Measurements from ENCODE around the gene SEC11A. TPM values are rescaled to one million over a fixed set of nuclear protein-coding genes. Genes with fewer than 3 reads are reported as not detected.
A peak's percentile ranks its signal among the peaks of the same experiment; 100 is the strongest.

SEC11A gene
- total RNA-seq, 4 donors from 2014 or later: 19.9 to 124 (median 83.0) TPM

- TF ChIP-seq POLR2AphosphoS5 (IDR thresholded peaks at IDR 0.05) (peak in 1 of 3 donors; percentile 56), CTCF (IDR thresholded peaks at IDR 0.05) (no peak), EP300 (IDR thresholded peaks at IDR 0.05; ENCODE audit: low read depth) (no peak), POLR2A (IDR thresholded peaks at IDR 0.05) (no peak)
- Histone ChIP-seq H3K9me3 (no peaks in the 10 kb centered on the region), H3K36me3 (no peaks in the 10 kb centered on the region), H3K27me3 (no peaks in the 10 kb centered on the region), H3K4me3 (no peak overlapping the region), H3K4me1 (peaks cover 5 to 26% (median 11%) of the 10 kb centered on the region in 4 donors), H3K27ac (peak overlapping the region in 2 of 4 donors; percentile 22 to 50)
- in situ Hi-C loops (cut with MboI; ENCODE audit: low pct_ligation_motif_present in 1 of 4, low pct_unique_long_range_greater_than_20kb in 1 of 4, low sequenced_read_pairs in 3 of 4) (no loop called here), intact Hi-C loops (cut with DNase I; ENCODE audit: low total_unique reads) (no loop called here)
- 0 to 56% methylated on average over 1 to 4 of the region's 4 CpGs for WGBS, 2 donors (ENCODE audit: low coverage in 1 of 2)
- peak; percentile 20 for DNase-seq
Observed at GRCh38 chr15:84702961-84703482, 12.9 kb downstream of the SEC11A start.

- Histone ChIP-seq H3K4me3 (no peak overlapping the region), H3K36me3 (no peaks in the 10 kb centered on the region), H3K27me3 (no peaks in the 10 kb centered on the region), H3K4me1 (peaks cover 5 to 30% (median 11%) of the 10 kb centered on the region in 4 donors), H3K9me3 (no peaks in the 10 kb centered on the region), H3K27ac (no peak overlapping the region)
- no peak for TF ChIP-seq POLR2A (IDR thresholded peaks at IDR 0.05)
- intact Hi-C loops (cut with DNase I; ENCODE audit: low total_unique reads) (no loop called here), in situ Hi-C loops (cut with MboI; ENCODE audit: low pct_ligation_motif_present in 1 of 4, low pct_unique_long_range_greater_than_20kb in 1 of 4, low sequenced_read_pairs in 3 of 4) (no loop called here)
- DNase-seq: no peak
- 78 to 85% methylated on average over 4 to 8 of the region's 8 CpGs for WGBS, 2 donors (ENCODE audit: low coverage in 1 of 2)
Observed at GRCh38 chr15:84699538-84700191, 16.3 kb downstream of the SEC11A start.

- WGBS, 2 donors (ENCODE audit: low coverage in 1 of 2): 40 to 54% methylated on average over 1 of the region's 1 CpG
- Histone ChIP-seq H3K27ac (no peak overlapping the region), H3K4me3 (no peak overlapping the region), H3K9me3 (no peaks in the 10 kb centered on the region), H3K4me1 (peaks cover 0 to 20% (median 1%) of the 10 kb centered on the region in 4 donors), H3K36me3 (no peaks in the 10 kb centered on the region), H3K27me3 (no peaks in the 10 kb centered on the region)
- intact Hi-C loops (cut with DNase I; ENCODE audit: low total_unique reads): no loop called here
- in situ Hi-C loops (cut with MboI; ENCODE audit: low pct_ligation_motif_present in 1 of 4, low pct_unique_long_range_greater_than_20kb in 1 of 4, low sequenced_read_pairs in 3 of 4): no loop called here
- no peak for DNase-seq
- TF ChIP-seq POLR2A (IDR thresholded peaks at IDR 0.05): no peak
- no peak for TF ChIP-seq CTCF (IDR thresholded peaks at IDR 0.05)
- no peak for TF ChIP-seq EP300 (IDR thresholded peaks at IDR 0.05; ENCODE audit: low read depth)
- no peak for TF ChIP-seq POLR2AphosphoS5 (IDR thresholded peaks at IDR 0.05)
Observed at GRCh38 chr15:84697236-84697990, 18.5 kb downstream of the SEC11A start.

- TF ChIP-seq EP300 (IDR thresholded peaks at IDR 0.05; ENCODE audit: low read depth) (no peak), POLR2A (IDR thresholded peaks at IDR 0.05) (no peak), POLR2AphosphoS5 (IDR thresholded peaks at IDR 0.05) (no peak), CTCF (IDR thresholded peaks at IDR 0.05) (no peak)
- intact Hi-C loops (cut with DNase I; ENCODE audit: low total_unique reads) (no loop called here), in situ Hi-C loops (cut with MboI; ENCODE audit: low pct_ligation_motif_present in 1 of 4, low pct_unique_long_range_greater_than_20kb in 1 of 4, low sequenced_read_pairs in 3 of 4) (no loop called here)
- 76 to 78% methylated on average over 4 of the region's 4 CpGs for WGBS, 2 donors (ENCODE audit: low coverage in 1 of 2)
- no peaks in the 10 kb centered on the region for H3K9me3 ChIP-seq
- no peak overlapping the region for H3K4me3 ChIP-seq
- H3K27me3 ChIP-seq: no peaks in the 10 kb centered on the region
- no peak overlapping the region for H3K27ac ChIP-seq
- no peak for DNase-seq
- H3K36me3 ChIP-seq: no peaks in the 10 kb centered on the region
- H3K4me1 ChIP-seq: peaks cover 0 to 20% (median 0%) of the 10 kb centered on the region in 4 donors
Observed at GRCh38 chr15:84696757-84697156, 19.2 kb downstream of the SEC11A start.
